Activated CD8-positive, alpha-beta T cell treated with anti-CD3 and anti-CD28 coated beads for 36 hours (primary cell): ENCODE data around the gene GNAI3. TPM values are rescaled to one million over a fixed set of nuclear protein-coding genes. Genes with fewer than 3 reads are reported as not detected.

Source experiments
- ATAC-seq: fragments of 200-7000 bp; cut with Tn5 transposase; one replicate; pipeline ENCODE4 v1.10.0; 2021; ENCODE audit warnings: mild to moderate bottlenecking, moderate library complexity
- CTCF ChIA-PET: fragments of 350-600 bp; sonication (Branson Sonifier 250); formaldehyde crosslinking; loops from one replicate; lab custom pipeline; 2021; ENCODE audit warnings: antibody characterized with exemption; lab: Charles Lee
- POLR2A ChIA-PET: fragments of 350-600 bp; sonication (Branson Sonifier 250); formaldehyde crosslinking; loops from one replicate; lab custom pipeline; 2021; ENCODE audit warnings: antibody characterized with exemption; lab: Charles Lee
- DNase-seq: peaks from one replicate; pipeline ENCODE4 v3.0.0-alpha.2; 2020
- H3K27ac Mint-ChIP-seq: one replicate; pipeline ENCODE4 v1.8.0; 2021; ENCODE audit warnings: mild to moderate bottlenecking, mixed read lengths
- H3K27me3 Mint-ChIP-seq: one replicate; pipeline ENCODE4 v1.8.0; 2021; ENCODE audit warnings: mixed read lengths
- H3K36me3 Mint-ChIP-seq: one replicate; pipeline ENCODE4 v1.8.0; 2021; ENCODE audit warnings: low read depth, mixed read lengths
- H3K4me1 Mint-ChIP-seq: one replicate; pipeline ENCODE4 v1.8.0; 2021; ENCODE audit warnings: low read depth, mixed read lengths
- H3K4me3 Mint-ChIP-seq: one replicate; pipeline ENCODE4 v1.8.0; 2021; ENCODE audit warnings: mild to moderate bottlenecking, moderate library complexity, mixed read lengths
- H3K9me3 Mint-ChIP-seq: one replicate; pipeline ENCODE4 v1.8.0; 2021; ENCODE audit warnings: mixed read lengths
- CTCF ChIP-seq: fragments of 200-600 bp; IDR thresholded peaks from one replicate; pipeline ENCODE4 v1.8.0; 2022; ENCODE audit warnings: antibody characterized with exemption, mild to moderate bottlenecking
- intact Hi-C: fragments of 100-400 bp; cut with micrococcal nuclease; formaldehyde crosslinking; loops from one replicate; pipeline ENCODE4 v1.10.0; 2022
- total RNA-seq, 2 experiments: library from RNA; stranded (reverse); gene quantifications; one replicate each; pipeline ENCODE4 v1.2.3, GENCODE V29; 2021

Gene GNAI3
- total RNA-seq, 2 experiments from 2014 or later, result 7.5 to 7.7 TPM

DNA sequence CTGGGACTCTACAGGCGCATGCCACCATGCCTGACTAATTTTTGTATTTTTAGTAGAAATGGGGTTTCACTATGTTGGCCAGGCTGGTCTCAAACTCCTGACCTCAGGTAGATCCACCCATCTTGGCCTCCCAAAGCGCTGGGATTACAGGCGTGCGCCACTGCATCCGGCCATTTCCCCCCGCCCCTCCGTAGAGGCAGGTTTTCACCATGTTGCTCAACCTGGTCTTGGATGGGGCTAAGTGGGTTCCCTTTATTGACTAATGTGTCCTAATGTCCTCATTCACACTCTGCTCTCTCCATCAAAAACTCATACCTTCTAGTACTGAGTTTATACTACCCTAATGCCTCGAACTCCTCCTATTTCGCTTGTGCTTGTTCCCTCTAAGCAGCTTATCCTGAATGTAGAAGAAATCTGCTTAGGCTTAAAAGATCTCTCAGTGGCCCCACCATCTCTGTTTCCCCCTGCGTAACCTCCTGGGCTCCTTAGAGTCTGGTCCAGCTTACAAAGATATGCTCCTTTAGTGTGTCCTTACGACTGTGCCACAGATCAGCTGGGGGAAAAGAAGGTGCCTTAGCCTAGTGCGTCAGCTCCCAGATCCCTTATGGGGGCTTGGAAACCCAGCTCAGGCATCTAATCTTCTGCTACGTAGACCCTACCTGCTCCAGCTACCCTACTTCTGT lies 63.0 kb downstream of the GNAI3 start:
- intact Hi-C loops, result no loop called here
- ChIA-PET POLR2A (interaction anchor here (0.5 to 0.7 kb wide), 2 partner anchors 15 to 729 kb away, joined by 3 read pairs; no protein-coding TSS in a partner anchor), CTCF (interaction anchor here (1.3 to 7.8 kb wide), 3 partner anchors 10 to 27 kb away, joined by 4 to 71 read pairs (median 7); no protein-coding TSS in a partner anchor)
- DNase-seq (no peak), ATAC-seq (no peak)
- H3K36me3 Mint-ChIP-seq, result no peaks in the 10 kb centered on the region
- H3K4me1 Mint-ChIP-seq, result peaks cover 7% of the 10 kb centered on the region
- no peak overlapping the region for H3K4me3 Mint-ChIP-seq
- no peak for TF ChIP-seq CTCF
- H3K27ac Mint-ChIP-seq, result no peak overlapping the region
- H3K9me3 Mint-ChIP-seq, result no peaks in the 10 kb centered on the region
- H3K27me3 Mint-ChIP-seq, result no peaks in the 10 kb centered on the region

- intact Hi-C loops, result no loop called here
- Mint-ChIP-seq H3K9me3 (no peaks in the 10 kb centered on the region), H3K27ac (no peak overlapping the region), H3K36me3 (no peaks in the 10 kb centered on the region), H3K4me3 (no peak overlapping the region), H3K27me3 (no peaks in the 10 kb centered on the region), H3K4me1 (peaks cover 21% of the 10 kb centered on the region)
- TF ChIP-seq CTCF, result no peak
- no peak for ATAC-seq
- POLR2A ChIA-PET, result interaction anchor here (0.8 to 2.3 kb wide), 3 partner anchors 9 to 65 kb away, joined by 3 to 11 read pairs (median 4); partner anchors contain the start of gene GNAI3
- DNase-seq, result no peak
- CTCF ChIA-PET, result interaction anchor here (0.7 to 7.8 kb wide), 13 partner anchors 9 to 161 kb away, joined by 3 to 71 read pairs (median 4); no protein-coding TSS in a partner anchor
These were observed 65.1 kb downstream of the GNAI3 start for GRCh38 chr1:109613361-109614147.

- no peak for TF ChIP-seq CTCF
- ChIA-PET CTCF (interaction anchor here (1.9 to 7.8 kb wide), 4 partner anchors 10 to 70 kb away, joined by 5 to 71 read pairs (median 20); no protein-coding TSS in a partner anchor), POLR2A (interaction anchor here (1.1 kb wide), 1 partner anchor 18 kb away, joined by 3 read pairs; no protein-coding TSS in a partner anchor)
- no peak overlapping the region for H3K27ac Mint-ChIP-seq
- H3K27me3 Mint-ChIP-seq, result no peaks in the 10 kb centered on the region
- H3K36me3 Mint-ChIP-seq, result peaks cover under 1% of the 10 kb centered on the region
- ATAC-seq (no peak), DNase-seq (no peak)
- H3K4me3 Mint-ChIP-seq, result no peak overlapping the region
- intact Hi-C loops, result no loop called here
- H3K9me3 Mint-ChIP-seq, result no peaks in the 10 kb centered on the region
- H3K4me1 Mint-ChIP-seq, result peaks cover 29% of the 10 kb centered on the region
These were observed 67.5 kb downstream of the GNAI3 start for GRCh38 chr1:109615879-109616278.

DNA sequence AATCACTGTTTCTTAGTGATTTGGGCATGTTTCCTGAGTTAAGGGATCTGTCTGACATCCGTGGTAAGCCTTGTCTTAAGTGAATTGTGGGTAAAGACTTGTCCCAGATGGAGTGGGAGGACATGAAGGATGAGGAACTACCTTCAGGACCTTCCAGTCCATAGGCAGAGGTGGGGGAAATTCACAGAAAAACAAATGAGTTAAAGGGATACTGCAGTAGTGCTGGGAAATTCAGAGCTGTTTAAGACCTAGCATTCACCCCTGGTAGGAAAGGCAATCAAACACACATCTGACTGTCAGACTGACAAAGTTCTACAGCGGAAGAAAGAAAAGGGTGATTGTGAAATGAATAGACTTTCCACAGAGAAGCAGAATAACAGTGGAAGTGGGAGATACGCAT lies 68.0 kb downstream of the GNAI3 start:
- no peaks in the 10 kb centered on the region for H3K27me3 Mint-ChIP-seq
- no peak overlapping the region for H3K4me3 Mint-ChIP-seq
- CTCF ChIA-PET, result interaction anchor here (0.9 to 7.8 kb wide), 8 partner anchors 11 to 368 kb away, joined by 3 to 71 read pairs (median 6); partner anchors contain the start of genes AHCYL1 and CYB561D1
- ATAC-seq (no peak), DNase-seq (no peak)
- peaks cover 2% of the 10 kb centered on the region for H3K36me3 Mint-ChIP-seq
- POLR2A ChIA-PET, result interaction anchor here (0.9 to 1.1 kb wide), 2 partner anchors 18 to 68 kb away, joined by 3 read pairs; partner anchors contain the start of gene GNAI3
- no peak for TF ChIP-seq CTCF
- H3K4me1 Mint-ChIP-seq, result peaks cover 29% of the 10 kb centered on the region
- intact Hi-C loops, result no loop called here
- H3K9me3 Mint-ChIP-seq, result no peaks in the 10 kb centered on the region
- no peak overlapping the region for H3K27ac Mint-ChIP-seq
